HPDE6-E6E7 (cell line): Measurements from ENCODE around the gene NTNG2.

Source experiments
- DNase-seq: peaks from one replicate; pipeline ENCODE4 v3.0.0; 2011; ENCODE audit warnings: missing footprints; ENCODE audit errors: extremely low spot score

Gene NTNG2

GRCh38 chr9:132204883-132205282 lies 43.0 kb downstream of the NTNG2 start:
- DNase-seq: no peak

GRCh38 chr9:132207215-132207614 lies 45.4 kb downstream of the NTNG2 start:
- no peak for DNase-seq

DNA sequence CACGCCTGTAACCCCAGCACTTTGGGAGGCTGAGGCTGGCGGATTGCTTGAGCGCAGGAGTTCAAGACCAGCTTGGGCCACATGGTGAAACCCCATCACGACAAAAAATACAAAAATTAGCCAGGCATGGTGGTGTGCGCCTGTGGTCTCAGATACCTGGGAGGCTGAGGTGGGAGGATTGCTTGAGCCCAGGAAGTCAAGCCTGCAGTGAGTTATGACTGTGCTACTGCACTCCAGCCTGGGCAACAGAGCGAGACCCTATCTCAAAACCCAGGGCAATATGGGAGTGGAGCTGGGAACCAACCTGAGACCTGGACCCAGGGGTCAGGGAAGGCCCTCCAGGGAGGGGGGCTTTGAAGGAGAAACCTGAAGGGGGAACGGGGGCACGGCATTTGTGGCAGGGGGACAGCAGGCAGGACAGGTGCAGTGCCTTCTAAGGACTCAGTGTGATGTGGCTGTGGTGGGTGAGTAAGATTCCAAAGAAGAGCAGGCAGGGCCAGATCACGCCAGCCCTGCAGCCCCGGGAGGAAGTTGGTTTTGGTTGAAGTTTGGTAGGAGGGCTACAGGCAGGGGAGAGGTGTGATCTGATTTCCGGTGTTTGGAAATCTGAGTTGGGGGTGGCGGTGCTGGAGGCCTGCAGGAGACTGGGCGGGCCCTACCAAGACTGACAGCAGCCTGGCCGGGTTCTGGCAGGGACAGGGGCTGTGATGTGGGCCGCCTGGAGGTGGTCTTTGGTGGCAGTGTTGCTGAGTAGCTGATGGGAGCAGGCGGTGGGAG lies 46.2 kb downstream of the NTNG2 start:
- no peak for DNase-seq

DNA sequence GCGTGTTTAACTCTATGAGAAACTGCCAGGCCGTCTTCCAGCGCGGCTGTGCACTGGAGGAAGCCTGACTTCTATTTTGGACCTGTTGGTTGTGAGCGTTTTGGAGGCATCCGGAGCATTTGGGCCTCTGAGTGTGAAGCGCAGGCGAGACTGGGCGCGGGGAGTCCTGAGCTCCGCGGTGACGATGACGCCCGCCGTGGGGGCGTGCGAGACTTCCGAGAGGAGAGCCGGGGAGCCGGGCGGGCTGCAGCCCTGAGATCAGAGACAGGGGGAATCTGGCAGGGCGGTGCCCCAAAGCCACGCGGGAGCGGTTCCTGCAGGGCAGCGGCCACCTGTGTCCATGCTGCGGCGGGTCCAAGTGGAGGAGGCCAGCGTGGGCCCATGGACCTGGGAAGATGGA lies 47.4 kb downstream of the NTNG2 start:
- DNase-seq: no peak

DNA sequence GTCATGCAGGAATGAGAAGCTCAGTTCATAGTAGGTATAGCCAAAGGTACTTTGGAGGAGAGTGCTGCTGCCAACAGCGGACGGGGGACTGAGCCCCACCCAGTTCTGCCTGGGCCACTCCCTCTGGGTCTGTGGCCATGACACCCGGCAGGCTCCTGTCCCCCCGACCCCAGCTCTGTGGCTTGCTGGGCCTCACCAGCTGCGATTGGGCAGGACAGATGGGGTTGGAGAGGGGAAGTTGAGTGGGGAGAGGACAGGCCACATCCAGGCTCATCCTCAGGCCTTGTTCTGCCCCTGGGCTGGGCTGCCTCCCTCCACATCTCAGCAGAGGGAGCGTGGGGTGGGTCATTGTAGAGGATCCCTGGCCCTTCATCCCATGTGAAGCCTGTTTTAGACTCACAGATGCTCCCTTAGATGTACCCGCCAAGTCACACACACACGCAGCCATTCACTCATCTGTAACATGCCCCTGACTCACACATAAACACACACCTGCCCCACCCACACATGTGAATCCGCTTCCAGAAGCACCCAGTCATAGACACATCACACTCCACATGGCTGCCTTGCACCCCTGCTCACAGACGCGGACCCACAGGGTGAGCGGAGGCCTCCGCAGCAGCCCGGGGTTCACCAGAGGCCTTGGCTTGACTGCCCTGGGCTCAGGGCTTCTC lies 48.8 kb downstream of the NTNG2 start:
- peak; percentile 21 for DNase-seq

DNA sequence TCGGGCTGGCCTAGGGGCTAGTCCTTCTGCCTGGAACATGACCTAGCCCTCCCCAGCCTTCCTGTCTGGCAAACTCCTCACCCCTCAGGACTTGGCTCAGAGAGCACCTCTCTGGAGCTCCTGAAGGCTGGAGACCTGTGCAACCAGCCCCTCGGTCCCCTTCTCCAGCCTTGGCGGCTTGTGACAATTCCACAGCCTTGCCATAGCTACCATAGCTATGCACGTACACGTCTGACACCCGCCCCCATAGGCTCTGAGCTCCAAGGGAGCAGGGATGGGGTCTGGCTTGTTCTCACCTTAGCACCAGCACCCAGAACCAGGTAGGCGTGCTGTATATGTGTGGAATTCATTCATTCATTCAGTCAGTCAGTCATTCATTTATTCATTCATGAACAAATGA lies 49.7 kb downstream of the NTNG2 start:
- DNase-seq: no peak

DNA sequence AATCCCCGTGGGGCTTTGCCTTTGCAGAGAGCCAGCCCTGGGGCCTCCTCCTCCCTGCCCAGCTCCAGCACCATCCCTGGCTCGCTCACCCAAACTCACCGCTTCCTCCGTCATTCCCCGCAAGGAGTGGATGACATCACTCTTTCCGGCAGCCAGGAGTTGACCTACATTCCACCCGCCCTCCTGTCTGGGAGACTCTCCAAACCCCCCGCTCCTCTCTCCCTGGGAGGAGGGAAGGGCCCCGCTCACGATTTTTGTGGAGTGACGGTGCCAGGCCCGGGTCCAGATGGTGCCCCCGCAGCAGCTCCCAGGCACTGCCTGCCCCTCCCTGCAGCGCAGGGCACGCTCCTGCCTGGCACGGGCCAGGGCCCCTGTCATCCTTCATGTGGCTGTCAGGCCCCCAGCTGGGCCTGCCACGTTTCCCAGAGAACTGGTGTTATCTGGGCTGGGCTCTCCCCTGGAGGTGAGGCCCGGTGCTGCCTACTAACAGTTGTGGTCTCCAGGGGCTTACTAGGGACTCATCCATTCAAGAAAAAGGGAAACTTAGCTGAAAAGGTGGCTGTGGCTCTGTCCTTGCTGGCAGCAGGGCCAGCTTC lies 52.3 kb downstream of the NTNG2 start:
- DNase-seq: peak; percentile 60

- no peak for DNase-seq
Observed at GRCh38 chr9:132216861-132217619, 55.2 kb downstream of the NTNG2 start.

- DNase-seq: no peak
Observed at GRCh38 chr9:132218208-132218607, 56.4 kb downstream of the NTNG2 start.

- DNase-seq: no peak
Observed at GRCh38 chr9:132221941-132222340, 60.1 kb downstream of the NTNG2 start.

GRCh38 chr9:132224645-132225044 lies 62.8 kb downstream of the NTNG2 start:
- no peak for DNase-seq

DNA sequence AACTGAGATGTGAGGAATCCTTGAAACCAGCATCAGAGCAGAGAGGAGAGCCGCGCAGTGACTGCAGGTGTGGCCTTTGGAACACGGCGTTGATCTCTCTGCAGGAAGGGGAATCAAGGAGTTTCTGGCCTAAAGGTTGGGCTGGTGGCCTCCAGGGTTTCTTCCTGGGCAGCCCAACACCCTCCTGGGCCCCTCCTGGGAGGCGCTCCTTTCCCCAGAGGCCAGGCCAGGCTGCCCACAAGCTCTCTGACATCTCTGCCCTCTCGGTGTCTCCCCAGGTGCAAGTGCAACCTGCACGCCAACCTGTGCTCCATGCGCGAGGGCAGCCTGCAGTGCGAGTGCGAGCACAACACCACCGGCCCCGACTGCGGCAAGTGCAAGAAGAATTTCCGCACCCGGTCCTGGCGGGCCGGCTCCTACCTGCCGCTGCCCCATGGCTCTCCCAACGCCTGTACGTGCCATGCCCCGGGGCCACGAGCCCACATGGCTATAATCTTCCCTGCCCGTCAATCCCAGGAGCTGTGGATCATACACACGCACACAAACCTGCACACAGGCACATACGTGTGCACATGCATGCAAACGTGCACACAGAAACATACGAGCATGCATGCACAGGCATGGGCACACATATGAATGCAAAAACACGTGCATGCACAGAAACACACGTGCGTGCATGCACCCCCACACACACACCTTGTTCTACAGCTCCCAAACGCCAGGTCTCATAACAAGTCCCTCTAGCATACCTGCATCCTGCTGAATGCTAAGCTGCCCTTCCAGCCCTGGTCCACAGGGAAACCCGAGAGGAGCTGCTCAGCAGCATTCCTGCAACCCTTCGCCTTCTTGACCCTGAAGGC lies 64.9 kb downstream of the NTNG2 start:
- no peak for DNase-seq

- DNase-seq: no peak
Observed at GRCh38 chr9:132228062-132228461, 66.2 kb downstream of the NTNG2 start.

- no peak for DNase-seq
Observed at GRCh38 chr9:132230605-132231004, 68.7 kb downstream of the NTNG2 start.

DNA sequence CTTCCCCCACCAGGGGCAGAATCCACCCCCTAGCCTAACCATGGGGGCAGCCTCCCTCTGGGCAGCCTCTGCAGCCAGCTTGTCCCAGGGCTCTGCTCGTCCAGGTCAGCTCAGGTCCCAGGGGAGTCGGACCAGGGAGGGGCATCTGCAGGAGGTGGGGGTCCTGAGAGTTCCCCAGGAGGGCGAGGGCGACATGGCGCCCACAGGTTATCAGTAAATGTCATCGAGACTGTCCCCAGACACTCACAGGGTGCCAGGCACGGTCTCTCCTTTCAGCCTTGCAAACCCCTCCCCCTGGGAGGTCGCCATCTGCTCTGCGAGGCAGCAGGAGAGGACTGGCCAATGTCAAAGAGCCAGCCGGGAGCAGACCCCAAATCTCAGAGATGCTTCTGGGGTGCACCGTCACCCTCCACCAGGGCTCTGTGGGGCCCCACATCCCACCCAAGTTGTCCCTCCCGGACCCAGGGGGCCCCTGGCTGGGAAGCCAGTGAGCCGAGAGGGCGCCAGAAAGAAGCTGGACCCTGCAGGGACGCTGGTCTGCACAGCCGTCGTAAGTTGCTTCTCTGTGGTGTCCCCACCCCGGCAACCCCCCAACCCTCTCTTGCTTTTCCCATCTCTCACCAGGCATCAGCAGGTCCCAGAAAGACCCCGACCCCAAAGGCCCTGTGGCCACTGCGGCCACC lies 69.3 kb downstream of the NTNG2 start:
- DNase-seq: no peak

DNA sequence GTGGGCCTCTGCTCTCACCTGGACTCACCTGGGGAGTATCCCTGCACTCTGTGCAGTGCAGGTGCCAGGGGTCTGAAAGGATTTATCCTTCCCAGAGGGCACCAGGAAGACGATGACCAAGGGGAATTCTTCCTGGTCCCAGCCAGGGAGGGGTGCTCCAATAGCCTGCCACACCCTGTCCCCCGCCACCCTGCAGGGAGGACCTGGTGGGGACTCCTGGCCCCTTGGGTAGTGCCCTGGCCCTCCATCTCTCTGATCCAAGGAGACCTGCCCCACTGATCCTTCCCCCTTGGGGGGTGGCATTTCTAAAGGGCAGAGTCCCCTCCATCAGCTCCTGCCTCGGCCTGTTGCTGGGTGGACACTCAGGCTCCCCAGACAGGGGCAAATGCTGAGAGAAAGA lies 70.7 kb downstream of the NTNG2 start:
- DNase-seq: no peak

DNA sequence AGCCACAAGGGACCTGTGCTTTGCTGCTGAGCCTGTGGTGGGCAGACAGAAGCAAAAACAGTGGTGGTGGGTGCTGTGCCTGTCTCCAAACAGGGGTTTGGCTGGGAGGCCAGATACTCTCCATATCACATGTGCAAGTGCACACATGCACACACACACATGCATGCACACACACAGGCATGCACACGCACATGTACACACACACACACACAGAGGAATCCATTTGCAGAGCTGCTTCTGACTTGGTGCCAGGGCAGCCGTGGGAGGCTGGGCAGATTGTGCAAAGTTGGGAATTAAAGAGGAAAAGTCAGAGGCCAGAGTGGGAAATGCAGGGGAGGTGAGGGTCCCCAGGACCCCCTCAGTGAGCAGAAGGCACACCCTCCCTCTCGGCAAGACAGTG lies 71.3 kb downstream of the NTNG2 start:
- DNase-seq: no peak

GRCh38 chr9:132234535-132234934 lies 72.7 kb downstream of the NTNG2 start:
- DNase-seq: no peak

GRCh38 chr9:132235125-132235524 lies 73.3 kb downstream of the NTNG2 start:
- DNase-seq: no peak

DNA sequence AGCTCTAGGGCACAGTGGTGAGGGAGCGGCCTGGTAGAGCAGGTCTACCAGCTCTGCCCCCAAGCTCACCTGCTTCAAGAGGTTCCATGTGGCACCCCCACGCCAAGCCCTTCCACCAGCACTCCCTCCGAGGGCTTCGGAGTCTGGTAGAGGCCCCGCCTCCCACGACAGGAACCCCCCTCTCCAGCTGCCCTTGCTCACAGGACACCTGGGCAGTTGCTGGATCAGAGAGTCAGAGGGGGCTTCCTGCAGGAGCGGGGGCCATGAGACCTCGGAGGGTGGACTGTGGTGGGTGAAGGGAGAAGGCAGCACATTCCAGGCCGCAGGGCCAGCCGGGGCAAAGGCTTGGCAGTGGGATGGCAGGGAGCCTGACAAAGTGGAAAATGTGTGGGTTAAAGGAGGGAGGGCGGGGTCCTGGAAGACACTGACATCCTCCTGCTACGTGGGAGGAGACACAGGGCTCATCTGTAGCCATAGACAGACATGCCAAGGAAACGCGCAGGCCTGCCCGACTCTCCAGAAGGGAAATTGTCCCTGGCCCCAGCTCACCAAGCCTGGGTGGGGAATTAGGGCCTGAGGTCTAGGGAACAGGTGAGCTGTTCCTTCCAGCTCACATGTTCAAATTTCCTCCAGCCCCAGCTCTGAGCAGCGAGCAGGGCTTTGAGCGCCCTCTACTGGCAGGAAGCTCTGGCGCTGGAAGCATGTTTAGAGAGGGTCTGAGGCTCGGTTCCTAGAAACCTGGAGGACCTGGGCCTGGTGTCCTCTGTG lies 74.2 kb downstream of the NTNG2 start:
- peak; percentile 76 for DNase-seq
